ENCODE measurements around the gene SORCS2.
A peak's percentile ranks its signal among the peaks of the same experiment; 100 is the strongest.

Gene SORCS2

DNA sequence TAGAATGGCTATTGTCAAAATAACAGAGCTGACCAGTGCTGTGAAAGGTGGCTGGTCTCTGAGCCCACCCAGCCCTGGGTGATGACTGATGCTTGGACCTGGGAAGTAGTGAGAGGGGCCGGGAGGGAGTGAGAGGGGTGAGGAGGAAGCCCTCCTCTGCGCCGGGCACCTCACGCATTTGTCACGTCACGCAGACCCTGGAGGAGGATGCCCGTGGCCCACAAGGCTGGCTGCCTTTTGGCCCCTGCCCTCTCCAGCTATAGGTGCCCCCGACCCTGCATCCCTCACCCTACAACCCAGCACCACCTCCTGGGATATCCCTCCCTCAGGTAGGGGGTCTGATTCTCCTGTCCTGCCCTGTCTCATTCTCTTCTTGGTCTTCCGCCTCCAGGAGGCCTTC is 539.9 kb downstream of the SORCS2 start:
- no peak for DNase-seq

DNA sequence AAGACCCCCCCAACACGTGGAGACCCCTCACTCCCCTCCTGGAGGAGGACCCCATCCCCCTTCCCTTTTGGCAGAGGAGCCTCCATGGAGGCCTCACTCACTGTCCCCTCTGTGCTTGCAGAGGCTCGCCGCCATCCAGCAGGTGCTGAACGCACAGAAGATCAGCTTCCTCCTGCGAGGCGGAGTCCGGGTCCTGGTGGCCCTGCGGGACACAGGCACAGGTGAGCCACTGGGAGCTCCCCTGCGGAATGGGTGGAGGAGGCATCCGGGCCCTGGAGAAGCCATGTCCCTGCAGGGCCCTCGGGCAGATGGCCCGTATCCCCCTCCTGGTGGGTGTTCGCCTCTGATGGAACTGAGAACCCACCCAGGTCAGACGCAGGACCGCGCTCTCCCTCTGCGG is 540.9 kb downstream of the SORCS2 start:
- DNase-seq, result no peak

DNA sequence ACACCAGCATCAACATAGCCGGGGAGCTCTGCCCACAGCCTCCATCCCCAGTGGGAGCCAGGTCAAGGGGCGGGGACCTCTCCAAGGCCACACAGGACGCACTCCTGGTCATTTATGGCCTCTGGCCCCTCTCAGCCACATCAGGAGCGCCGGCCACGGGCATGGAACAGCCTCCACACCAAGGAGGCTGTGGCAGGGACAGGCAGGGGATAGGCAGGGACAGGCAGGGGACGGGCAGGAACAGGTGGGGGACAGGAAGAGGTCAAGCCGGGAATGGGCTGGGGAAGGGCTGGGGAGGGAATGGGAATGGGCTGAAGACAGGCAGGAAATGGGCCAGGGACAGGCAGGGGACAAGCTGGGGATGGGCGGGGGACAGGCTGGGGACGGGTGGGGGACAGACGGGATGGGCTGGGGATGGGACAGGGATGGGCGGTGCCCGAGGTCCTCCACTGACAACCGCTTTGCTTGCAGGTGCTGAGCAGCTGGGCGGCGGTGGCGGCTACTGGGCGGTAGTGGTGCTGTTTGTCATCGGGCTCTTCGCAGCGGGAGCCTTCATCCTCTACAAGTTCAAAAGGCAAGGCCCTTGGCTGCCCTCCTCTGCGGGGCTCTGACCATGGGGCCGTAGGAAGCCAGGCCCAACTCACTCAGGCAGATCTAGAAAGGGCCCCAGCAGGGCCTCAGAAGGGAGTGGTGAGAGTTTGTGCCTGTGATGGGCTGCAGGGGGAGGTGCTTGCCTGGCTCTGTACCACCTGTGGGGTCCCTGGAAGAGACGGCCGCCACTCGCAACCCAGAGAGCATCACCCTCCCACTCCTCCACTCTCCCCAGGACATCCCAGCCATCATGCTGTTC is 541.7 kb downstream of the SORCS2 start:
- no peak for DNase-seq

DNA sequence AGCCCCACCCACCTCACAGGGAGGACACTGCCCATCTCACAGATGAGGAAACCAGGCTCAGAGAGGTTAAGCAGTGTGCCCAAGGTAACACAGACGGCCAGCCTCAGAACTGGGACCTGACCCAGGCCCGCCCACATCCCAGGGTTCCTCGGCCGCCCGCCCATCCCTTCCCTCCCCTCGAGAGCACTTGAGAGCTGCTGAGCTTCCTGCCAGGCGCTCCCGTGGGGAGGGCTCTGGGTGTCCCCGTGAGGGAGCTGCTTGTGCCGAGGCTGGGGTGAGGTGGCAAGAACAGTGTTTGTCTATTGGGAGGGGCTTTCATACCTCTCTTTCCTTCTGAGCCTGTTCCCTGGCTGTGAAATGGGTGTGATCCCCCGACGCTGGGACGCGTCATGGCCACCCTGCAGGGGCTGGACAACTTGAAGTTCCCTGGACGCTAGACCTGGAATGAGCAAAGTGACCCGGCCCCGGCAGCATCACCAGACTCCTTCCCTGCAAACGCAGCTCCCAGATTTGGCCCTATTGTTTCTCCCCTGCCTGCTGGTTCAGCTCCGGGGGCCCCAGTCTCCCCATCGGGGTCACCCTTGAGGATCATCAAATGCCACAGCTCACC is 542.4 kb downstream of the SORCS2 start:
- no peak for DNase-seq

DNA sequence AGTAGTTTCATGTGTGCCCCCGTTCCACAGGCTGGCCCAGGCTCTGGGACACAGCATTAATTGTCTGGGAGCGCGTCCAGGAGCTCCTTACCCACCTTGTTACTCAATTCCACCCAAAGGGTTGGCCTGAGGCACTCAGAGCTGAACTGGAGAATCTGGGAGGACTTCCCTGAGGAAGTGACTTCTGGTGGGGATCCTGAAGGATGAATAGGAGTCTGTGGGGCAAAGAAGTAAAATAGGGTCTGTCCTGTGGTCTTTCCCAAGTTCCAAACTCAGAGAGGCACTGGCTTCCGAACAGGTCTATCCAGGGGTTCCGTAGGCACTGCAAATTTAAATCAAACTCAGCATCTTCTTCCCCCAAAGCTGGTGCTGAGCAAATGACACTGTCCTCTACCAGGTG is 543.1 kb downstream of the SORCS2 start:
- DNase-seq, result no peak

DNA sequence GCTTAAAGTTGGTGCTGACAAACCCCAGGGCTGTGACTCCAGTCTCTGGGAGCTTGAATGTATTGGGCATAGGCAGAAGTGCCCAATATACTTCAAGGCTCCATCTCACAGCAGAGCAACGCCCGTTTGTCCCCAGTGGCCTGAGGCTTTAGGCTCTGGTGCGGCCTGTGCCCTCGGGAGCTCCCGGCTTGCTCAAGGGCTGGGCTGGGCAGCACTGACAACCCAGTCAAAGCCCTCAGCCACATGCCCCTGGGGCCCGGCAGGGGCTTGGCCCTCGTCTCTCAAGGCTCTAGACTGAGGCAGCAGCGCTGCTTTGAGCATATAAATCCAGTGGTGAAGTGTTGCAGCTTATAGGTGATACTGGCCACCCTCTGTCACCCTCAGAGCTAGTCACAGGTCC is 543.6 kb downstream of the SORCS2 start:
- no peak for DNase-seq

DNA sequence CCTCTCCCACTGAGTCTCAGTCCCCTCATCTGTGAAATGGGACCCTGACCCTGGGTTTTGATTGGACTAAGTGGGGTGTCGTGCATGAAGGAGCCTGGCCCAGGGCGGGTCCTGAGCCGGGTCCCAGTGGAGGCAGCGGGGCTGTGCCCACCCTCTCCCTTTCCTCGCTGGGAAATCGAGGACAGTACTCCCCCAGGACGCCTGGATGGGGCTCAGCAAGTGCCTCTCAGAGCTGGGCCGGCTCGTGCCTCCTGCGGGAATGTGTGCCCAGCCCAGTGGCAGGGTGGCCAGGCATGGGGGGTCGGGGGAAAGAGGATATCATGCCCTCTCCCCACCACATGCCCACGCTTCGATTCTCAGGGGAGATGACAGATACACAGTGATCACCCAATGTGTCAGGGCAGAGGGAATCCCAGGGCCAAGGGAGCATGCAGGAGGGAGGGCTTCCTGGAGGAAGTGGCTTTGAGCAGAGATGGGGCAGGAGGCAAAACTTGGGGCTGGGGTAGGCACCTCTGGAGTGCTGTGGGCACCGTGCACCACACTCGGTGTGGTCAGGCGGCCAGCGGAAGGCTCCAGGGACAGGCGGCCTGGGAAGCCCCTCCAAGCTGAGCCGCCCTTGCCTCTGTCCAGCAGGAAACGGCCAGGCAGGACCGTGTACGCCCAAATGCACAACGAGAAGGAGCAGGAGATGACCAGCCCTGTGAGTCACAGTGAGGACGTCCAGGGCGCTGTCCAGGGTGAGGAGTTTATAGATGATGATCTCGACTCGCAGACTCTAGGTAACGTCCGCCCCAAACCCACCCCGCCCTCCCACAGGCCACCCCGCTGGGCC is 544.3 kb downstream of the SORCS2 start:
- DNase-seq, result no peak

DNA sequence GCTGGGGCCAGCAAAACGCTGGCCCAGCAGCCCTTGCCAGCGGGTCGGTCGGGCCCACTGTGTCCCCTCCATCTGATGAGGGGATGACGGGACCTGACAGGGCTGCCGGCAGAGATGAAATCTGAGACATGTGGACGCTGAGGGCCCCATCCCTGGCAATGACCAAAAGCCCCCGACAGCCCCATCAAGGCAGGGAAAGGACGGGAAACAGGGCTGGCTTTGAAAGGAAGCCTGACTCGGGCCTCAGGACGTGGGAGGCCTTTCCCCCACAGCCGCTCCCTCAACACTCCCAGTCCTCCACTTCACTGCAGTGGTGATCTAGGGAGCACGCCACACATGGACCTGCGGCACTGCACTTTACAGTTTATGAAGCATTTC is 544.9 kb downstream of the SORCS2 start:
- DNase-seq, result no peak

DNA sequence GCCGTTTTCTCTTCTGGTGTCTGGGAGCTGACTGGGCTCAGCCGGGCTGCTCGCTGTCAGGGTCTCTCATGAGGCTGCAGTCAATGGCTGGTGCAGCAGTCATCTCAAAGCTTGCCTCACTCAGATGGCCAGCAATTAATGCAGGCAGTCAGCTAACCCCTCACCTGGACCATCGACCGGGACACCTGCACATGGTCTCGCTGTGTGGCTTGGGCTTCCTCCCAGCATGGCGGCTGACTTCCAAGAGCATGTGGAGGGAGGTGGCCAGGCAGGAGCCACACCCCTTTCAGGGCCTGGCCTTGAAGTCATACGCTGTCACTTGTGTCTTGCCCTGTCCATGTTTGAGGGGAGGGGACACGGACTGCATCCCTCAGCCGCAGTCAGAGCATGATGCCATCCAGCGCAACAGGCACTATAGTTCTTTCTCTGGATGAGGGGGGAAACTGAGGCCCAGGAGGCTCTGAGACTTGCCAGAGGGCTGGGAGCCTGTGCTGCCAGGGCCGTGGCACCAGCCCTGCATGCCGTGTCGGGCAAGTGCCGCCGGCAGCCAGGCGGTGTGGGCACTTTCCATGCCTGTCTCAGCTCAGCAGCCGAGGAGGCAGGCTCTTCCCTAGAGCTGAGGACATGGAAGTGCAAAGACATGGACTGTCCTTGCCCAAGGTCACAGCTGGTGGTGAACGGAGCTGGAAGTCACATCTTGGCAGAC is 545.6 kb downstream of the SORCS2 start:
- DNase-seq, result no peak

DNA sequence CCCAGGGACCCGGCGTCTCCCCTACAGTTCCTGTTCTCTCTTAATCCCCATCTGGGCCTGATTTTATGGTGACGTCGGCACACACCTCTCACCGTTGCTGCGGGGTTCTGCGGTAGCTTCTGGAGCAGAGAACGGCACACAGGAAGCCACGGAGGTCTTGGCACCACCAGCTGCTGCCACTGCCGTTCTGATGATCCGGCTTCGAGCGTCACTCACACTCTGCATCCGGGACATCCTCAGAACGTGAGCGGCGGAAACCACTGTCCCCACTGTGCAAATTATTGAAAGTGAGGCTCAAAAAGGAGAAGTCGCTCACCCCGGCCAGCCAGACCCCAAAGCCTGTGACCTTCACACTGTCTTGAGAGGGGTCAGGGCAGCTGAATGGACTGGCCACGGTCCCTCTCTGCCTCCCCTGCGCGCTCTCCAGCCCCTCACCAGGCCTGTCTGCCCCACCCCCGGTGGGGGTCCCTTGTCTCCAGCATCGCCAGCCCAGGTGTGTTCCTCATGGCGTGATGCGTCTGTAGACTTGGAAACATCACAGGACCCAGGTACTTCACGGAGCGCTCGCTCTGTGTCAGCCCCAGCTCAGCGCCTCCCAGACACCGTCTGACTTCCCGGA is 546.2 kb downstream of the SORCS2 start:
- DNase-seq, result no peak

DNA sequence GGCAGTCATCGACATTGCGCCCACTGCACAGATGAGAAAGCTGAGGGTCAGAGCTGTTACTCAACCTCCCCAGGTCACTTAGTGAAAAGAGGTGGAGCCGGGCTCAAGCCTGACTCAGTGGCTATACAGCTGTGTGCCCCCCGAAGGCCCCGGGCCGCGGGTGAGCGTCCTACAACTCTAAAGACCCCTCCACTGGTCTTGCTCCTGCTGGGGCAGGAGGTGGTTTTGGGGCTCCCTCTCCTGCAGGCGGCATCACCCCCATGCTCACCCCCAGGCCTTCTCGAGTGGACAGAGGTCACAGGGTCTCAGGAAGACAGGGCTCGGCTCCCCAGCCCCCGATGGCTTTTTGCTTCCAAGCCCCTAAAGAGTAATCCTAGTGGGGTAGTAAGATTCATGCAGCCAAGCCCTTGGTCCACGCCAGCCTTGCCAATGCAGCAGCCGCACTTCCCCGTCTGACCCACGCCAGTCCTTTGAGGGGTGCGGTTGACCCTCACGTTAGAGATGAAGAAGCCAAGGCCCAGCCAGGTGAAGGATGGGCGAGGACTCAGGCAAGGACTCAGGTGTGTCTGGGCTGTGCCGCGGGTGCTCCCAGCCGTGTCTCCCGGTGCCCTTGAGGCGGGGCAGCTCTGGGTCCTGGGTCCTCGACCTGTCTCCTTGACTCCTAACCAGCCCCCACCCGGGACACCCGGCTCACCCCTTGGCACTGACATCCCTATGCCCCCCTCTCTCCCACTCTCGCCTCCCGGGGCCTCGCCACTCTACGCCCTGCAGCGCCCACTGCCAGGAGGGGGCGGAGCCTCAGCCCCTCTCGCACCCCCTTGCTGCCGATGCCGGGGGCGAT is 547.0 kb downstream of the SORCS2 start:
- DNase-seq, result no peak

DNA sequence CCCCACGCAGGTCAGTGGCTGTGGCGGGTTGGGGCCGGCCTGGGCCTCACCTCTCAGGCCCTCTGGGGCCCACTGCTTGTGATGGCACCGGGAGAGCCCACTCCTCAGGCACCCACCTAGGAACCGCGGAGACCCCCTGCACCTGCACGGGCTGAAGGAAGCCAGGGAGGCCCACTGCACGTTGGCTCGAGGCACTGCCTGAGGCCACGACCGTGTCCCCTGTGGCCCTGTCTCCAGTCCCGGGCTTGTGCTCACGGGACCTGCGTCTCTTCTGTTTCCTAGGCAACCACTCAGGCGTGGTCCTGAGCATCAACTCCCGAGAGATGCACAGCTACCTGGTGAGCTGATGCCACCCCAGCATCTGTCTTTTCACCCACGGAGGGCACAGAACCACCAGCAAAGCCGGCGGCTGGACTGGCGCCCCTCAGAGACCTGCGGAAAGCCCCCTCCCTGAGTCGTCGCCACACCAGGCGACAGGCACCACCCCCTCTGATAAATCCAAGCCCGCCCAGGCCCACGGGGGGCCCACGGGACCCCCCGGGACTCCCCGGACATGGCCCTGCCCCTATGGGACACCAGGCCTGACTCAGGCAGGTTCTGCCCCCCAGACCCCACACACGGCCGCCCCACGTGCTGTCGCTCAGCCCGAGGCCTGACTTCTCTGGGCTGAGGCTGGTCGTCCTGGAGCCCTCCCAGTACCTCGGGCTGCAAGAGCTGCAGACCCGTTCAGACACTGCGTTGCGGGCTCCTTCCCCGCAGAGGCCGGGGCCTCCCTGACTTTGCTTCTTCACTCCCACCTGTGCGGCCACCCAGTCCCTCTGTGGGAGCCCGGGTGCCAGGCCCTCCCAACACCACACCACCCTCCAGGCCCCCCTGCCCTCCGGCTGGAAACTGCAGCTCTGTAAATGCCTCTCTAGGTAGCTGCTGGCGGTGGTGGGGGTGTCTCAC is 547.9 kb downstream of the SORCS2 start:
- DNase-seq, result no peak

DNA sequence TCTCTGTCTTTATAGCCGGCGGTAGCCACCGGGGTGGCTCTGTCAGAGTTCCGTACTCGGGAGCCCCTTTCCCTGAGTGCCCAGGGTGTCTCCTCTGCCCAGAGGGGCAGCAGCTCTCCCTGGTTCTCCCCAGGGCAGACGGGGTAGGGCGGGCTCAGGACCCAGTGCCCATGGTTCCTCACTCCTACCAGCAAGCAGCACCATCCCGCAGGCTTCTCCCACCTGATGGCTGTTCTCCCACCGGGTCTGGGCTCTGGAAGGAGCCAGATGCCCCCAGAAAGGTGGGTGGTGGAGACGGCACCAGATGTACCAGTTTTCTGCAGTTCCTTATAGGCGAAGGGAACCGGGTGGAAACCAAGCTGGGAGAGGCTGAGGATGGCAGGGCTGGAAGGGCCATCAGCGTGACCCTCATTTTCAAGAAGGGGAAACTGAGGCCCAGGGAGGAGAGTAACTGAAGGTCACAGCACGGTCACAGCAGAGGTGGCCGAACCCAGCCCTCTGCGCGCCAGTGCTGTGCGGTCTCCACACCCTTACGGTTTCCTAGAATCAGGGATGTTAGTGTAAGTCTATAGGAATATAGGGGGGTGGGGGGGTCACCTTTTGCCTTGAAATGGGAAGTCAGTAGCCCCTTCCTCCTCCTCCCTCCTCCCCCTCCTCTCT is 548.7 kb downstream of the SORCS2 start:
- no peak for DNase-seq

DNA sequence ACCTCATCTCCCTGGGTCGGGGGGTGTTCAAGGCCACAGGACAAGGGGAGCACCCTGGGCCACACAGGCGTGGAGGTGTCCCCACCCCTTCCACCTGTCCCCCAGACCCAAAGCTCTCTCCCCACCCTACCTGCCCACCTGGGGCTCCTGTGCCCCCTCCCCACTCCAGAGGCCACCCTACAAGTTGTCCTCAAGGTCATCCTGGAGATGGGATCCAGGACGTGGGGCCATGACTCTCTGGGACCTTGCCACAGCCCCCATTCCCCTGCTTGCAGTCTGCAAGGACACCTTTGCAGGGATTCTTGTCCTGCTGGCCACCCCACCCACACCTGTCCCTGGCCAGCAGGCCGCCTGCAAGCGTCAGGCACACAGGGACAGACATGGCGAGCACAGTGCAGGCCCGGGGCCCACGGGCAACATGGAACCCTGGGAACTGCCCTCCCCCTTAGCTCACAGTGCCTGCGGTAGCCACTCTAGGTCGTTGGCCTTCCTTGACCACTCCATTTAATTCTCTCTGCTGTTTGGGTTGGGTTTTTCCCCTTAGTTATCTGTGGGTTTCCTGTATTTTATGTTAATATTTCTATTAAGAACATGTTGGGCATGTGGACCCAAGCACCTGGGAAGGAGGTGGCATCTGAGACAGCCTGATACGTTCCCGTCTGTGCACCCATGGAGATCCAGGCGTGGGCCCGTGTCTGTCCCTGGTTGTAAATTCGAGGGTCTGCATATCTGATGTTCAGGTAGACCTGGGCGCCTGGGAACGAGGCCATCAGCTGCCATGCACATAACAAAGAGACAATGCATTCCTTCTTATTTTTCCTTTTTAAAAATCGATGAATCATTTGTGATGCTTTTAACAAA is 549.8 kb downstream of the SORCS2 start:
- DNase-seq, result no peak

DNA sequence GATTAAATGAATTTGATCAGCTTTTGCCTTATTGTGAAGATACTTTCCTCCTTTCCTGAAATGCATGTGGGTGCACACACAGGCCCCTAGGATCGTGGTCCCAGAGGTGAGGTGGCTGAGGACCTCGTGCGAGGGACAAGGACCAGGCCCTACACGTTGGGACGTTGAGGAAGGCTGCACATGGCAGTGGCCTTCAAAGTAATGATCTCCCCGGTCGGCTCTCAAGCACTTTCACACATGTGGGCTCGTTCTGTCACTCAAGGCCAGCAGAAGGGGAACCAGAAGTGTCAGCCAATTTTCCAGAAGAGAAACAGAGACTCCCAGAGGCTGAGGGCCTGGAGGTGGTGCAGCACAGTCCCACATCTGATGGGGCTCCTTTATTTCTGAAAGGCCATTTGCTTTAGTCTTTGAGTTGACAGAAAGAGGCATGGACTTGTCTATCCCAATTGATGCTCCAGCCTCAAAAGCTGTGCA is 550.5 kb downstream of the SORCS2 start:
- no peak for DNase-seq

DNA sequence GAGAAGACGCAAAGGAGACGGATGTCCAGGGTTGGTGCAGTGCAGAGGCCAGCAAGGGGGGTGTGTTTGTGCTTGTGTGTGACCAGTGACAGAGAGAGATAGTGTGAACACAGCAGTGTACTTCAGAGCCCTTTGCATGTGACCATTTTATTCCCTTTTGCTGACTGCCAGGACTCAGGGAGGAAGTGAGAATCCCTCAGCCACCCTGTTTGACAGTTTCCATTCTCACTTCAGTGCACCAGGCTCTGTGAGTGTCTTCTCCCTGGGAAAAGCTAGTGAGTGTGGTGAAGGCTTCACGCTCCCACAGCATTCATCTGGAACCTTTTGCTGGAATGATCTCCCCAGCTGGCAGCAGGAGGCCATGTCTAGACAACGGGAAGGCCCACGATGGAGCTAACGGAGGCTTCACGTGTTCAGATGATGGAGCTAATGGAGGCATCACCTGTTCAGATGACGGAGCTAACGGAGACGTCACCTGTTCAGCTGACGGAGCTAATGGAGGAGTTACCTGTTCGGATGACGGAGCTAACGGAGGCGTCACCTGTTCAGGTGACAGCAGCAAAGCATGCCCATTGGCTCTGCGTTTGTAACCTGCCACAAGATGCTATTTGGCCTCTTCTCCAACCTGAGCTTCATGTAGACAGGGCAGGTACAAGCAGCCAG is 551.9 kb downstream of the SORCS2 start:
- peak in 6 of 58 donors; percentile 26 to 46 (median 36) for DNase-seq
